ENCODE data around the gene ESPN. TPM values are rescaled to one million over a fixed set of nuclear protein-coding genes. Genes with fewer than 3 reads are reported as not detected.
"Not testable (repeated sequence)": the region's sequence is repeated elsewhere in the genome, so short reads cannot be mapped to it uniquely, and the experiment has no call there.

Gene ESPN
- total RNA-seq, 2 experiments from 2014 or later = 0.96 to 0.98 TPM

DNA sequence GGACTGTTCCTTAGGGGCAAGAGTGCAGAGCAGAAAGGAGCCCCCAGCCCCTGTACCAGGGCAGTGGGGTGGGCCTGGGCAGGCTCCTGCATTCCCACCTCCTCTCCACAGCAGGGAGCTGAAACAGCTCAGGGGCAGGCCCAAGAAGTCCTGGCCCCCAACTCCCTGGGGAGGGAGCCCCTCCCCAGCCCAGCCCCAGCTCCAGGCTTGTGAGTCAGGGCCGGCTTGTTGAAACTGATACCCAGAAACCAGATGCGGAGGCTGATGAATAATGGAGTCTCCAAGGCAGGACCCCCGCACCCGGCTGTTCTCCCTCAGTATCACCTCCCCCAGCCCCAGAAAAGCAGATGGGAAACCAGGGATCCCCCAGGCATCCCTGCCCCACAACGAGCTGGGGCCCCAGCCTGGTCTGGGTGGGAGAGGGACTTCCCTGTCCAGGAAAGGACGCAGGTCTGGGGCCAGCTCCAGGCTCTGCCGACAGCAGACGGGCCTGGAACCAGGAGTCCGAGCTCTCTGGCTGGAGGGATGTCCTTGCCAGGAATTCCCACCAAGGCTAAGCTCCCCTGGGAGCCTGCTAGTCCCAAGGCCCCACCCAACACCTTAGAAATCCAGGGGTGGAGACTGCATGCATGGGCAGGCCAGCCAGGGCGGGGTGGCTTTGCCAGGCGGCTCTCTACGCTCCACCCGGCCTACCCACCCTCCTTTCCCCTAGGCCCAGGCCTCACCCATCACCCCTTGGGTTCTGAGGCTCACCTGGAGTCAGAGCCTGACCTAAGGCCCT lies 64.2 kb downstream of the ESPN start:
- no peaks in the 10 kb centered on the region for H3K36me3 Mint-ChIP-seq (ENCODE audit: low read depth)
- H3K4me1 Mint-ChIP-seq = peaks cover 21% of the 10 kb centered on the region
- CTCF ChIA-PET = interaction anchor here (0.6 to 4.0 kb wide), 11 partner anchors 9 to 158 kb away, joined by 3 to 30 read pairs (median 4); partner anchors contain the start of genes NOL9 and TAS1R1
- H3K27ac Mint-ChIP-seq = no peak overlapping the region
- POLR2A ChIA-PET = interaction anchor here (0.8 to 1.0 kb wide), 4 partner anchors 29 to 113 kb away, joined by 3 to 6 read pairs (median 3); partner anchors contain the start of genes NOL9 and ZBTB48
- peaks cover 23% of the 10 kb centered on the region for H3K27me3 Mint-ChIP-seq
- DNase-seq = no peak
- H3K9me3 Mint-ChIP-seq = no peaks in the 10 kb centered on the region
- H3K4me3 Mint-ChIP-seq = no peak overlapping the region

DNA sequence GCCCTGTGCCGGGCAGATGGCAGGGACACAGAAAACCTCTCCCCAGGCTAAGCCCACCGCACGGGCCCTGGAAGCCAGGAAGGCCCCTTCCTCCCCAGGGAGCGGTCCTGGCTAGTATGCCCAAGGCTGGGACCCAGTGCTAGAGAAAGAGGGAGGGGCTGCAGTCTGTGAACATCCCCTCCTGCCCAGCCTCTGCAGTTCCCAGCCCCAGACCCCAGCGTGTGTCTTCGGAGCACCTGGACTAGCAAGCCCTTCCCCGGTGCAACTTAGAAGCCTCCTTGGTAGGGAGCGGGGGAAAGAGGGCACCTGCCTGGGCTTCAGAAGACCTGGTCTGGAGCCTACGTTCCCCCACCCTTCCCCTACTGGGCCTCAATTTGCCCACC lies 64.8 kb downstream of the ESPN start:
- H3K36me3 Mint-ChIP-seq (ENCODE audit: low read depth) = no peaks in the 10 kb centered on the region
- H3K4me3 Mint-ChIP-seq = no peak overlapping the region
- ChIA-PET CTCF (interaction anchor here (0.8 to 4.0 kb wide), 13 partner anchors 9 to 157 kb away, joined by 3 to 30 read pairs (median 3); partner anchors contain the start of genes NOL9 and TAS1R1), POLR2A (interaction anchor here (0.8 to 2.5 kb wide), 4 partner anchors 9 to 90 kb away, joined by 3 to 12 read pairs (median 5); partner anchors contain the start of genes NOL9, TAS1R1 and ZBTB48)
- H3K27ac Mint-ChIP-seq = no peak overlapping the region
- H3K27me3 Mint-ChIP-seq = peaks cover 17% of the 10 kb centered on the region
- no peak for DNase-seq
- peaks cover 21% of the 10 kb centered on the region for H3K4me1 Mint-ChIP-seq
- no peaks in the 10 kb centered on the region for H3K9me3 Mint-ChIP-seq

DNA sequence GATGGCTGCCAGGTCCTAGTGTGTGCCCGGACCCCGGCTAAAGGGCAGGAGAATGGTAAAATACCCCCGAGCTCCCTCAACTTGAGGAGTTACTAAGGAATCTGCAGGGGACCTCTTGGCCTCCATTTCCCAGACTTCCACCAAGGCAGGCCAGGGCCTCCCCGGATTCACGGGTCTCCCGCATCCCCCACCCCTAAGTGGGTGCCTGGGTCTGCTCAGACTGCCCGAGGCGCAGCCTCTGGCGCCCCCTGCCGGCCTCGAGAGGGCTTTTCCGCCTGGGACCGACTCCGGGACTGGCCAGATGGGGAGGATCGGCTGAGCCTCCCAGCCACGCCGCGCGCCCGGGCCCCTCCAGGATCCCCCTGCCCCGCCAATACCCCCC lies 65.2 kb downstream of the ESPN start:
- peak overlapping the region; percentile 71 for H3K4me3 Mint-ChIP-seq
- H3K27me3 Mint-ChIP-seq = peaks cover 13% of the 10 kb centered on the region

DNA sequence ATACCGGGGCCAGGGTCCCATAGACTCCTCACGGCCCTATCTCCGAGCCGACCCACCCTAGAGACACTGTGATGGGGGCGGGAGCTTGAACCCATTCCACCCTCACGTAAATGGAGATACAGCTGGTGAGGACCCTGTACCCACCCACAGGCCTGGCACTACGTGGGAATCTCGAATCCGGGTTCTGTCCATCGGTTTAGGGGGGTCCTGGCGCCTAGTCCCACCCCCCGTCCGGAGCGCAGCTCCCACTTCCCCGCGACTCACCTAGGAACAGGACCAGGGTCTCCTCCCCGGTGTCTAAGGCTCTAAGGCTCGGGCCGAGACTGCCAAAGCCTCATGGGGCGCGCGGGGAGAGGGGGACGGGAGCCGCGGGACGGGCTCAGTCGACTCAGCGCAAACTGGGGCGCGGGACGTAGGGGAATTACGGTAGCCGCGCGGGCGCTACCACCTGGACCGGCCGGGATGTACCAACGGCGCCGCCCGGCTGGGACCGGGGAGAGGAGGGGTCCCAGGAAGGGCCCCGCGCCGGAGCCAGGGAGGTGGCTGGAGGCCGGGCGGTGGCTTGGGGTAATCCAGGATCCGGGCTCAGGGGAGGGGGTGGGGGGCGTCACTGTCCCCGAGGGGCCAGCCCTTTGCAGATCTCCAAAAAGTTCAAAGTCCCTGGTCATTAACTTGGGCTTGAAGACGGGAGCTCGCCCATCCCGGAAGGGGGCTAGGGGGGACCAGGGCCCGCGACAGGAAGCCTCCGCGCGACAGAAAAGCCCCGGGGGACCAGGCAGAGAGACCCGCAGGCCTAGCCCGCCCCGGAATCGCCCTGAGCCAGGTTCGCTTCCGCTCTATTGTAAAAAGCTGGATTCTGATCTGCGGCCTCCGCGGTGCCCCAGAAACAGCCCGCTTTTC lies 65.9 kb downstream of the ESPN start:
- H3K27me3 Mint-ChIP-seq = peaks cover 12% of the 10 kb centered on the region
- peaks cover 20% of the 10 kb centered on the region for H3K4me1 Mint-ChIP-seq
- ChIA-PET POLR2A (interaction anchor here (0.8 to 2.5 kb wide), 13 partner anchors 9 to 295 kb away, joined by 3 to 13 read pairs (median 5); partner anchors contain the start of genes CAMTA1, KLHL21, NOL9 and TAS1R1), CTCF (interaction anchor here (0.6 to 4.0 kb wide), 25 partner anchors 8 to 244 kb away, joined by 3 to 30 read pairs (median 4); partner anchors contain the start of genes HES2, NOL9, TAS1R1 and TNFRSF25)
- no peaks in the 10 kb centered on the region for H3K9me3 Mint-ChIP-seq
- DNase-seq = peak; percentile 72
- peak overlapping the region; percentile 72 for H3K27ac Mint-ChIP-seq
- H3K36me3 Mint-ChIP-seq (ENCODE audit: low read depth) = no peaks in the 10 kb centered on the region
- peak overlapping the region; percentile 71 for H3K4me3 Mint-ChIP-seq

More for the DNA sequence above, 65.2 kb downstream of the ESPN start:
- no peaks in the 10 kb centered on the region for H3K9me3 Mint-ChIP-seq
- POLR2A ChIA-PET = interaction anchor here (1.3 to 2.5 kb wide), 7 partner anchors 10 to 157 kb away, joined by 3 to 13 read pairs (median 6); partner anchors contain the start of genes KLHL21, NOL9 and TAS1R1
- DNase-seq = peak; percentile 82
- H3K27ac Mint-ChIP-seq = peak overlapping the region; percentile 35
- CTCF ChIA-PET = interaction anchor here (0.7 to 4.0 kb wide), 20 partner anchors 9 to 243 kb away, joined by 3 to 30 read pairs (median 4); partner anchors contain the start of genes HES2, NOL9, TAS1R1 and TNFRSF25
- H3K4me1 Mint-ChIP-seq = peaks cover 20% of the 10 kb centered on the region
- H3K36me3 Mint-ChIP-seq (ENCODE audit: low read depth) = no peaks in the 10 kb centered on the region

DNA sequence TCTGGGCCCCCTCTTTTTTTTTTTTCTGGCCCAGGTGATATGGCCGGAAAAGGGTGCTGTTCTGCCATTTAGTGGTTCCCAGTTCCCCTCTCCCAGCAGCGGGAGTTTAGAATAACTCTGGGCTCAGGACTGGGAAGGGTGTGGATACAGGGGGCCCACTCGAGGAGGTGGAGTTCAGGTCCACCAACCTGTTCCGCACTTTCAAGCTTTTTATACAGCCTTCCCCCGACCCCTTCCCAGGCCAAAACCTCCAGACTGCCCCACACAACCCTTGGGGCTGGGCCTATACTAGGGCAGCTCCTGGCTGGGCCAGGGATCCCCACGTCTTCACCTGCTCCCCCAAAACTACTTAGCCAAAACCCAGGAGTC lies 66.5 kb downstream of the ESPN start:
- Mint-ChIP-seq H3K27me3 (peaks cover 16% of the 10 kb centered on the region), H3K4me1 (peaks cover 19% of the 10 kb centered on the region), H3K9me3 (no peaks in the 10 kb centered on the region), H3K4me3 (peak overlapping the region; percentile 71), H3K36me3 (ENCODE audit: low read depth) (no peaks in the 10 kb centered on the region), H3K27ac (peak overlapping the region; percentile 72)
- DNase-seq = no peak
- ChIA-PET CTCF (interaction anchor here (1.2 to 4.0 kb wide), 14 partner anchors 9 to 245 kb away, joined by 3 to 30 read pairs (median 6); partner anchors contain the start of genes HES2, NOL9, TAS1R1 and TNFRSF25), POLR2A (interaction anchor here (0.8 to 2.5 kb wide), 13 partner anchors 8 to 294 kb away, joined by 3 to 13 read pairs (median 5); partner anchors contain the start of genes CAMTA1, KLHL21, NOL9 and TAS1R1)

DNA sequence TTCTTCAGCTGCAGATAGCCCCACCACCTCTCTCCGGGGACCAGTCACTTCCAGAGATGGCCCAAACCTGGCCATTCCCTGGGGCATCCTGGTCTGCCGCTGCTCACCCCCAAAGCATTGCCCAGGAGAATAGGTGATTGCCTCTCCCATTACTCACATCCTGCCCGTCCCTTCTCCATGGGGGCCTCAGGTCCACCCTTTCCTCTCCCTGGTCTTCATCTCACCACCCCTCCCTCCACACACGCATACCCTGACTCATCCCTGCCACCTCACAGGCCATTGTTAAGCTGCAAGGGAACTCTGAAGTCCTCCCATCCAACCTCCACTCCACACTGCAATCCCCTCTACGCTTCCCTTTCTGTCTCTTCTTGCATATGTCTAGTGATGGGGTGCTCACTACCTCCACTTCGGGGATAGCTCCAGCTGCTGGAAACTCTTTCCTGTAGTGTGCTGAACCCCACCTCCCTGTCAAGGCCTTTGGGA lies 66.9 kb downstream of the ESPN start, which contains the start of gene PLEKHG5:
PLEKHG5 (minus strand) TSS at position 188 of the 483 bp plus-strand sequence. CDS start 14,096 bp downstream, outside the sequence.
- peaks cover 14% of the 10 kb centered on the region for H3K4me1 Mint-ChIP-seq
- POLR2A ChIA-PET = interaction anchor here (0.8 to 2.5 kb wide), 11 partner anchors 8 to 294 kb away, joined by 3 to 13 read pairs (median 6); partner anchors contain the start of genes CAMTA1, KLHL21, NOL9 and TAS1R1
- H3K27me3 Mint-ChIP-seq = peaks cover 16% of the 10 kb centered on the region
- CTCF ChIA-PET = interaction anchor here (1.4 to 4.0 kb wide), 10 partner anchors 9 to 245 kb away, joined by 3 to 30 read pairs (median 8); partner anchors contain the start of genes HES2, NOL9, TAS1R1 and ZBTB48
- H3K9me3 Mint-ChIP-seq = no peaks in the 10 kb centered on the region
- peak within 1 kb of the TSS; percentile 72 for H3K27ac Mint-ChIP-seq
- peak within 1 kb of the TSS; percentile 71 for H3K4me3 Mint-ChIP-seq
- no peaks in the 10 kb centered on the region for H3K36me3 Mint-ChIP-seq (ENCODE audit: low read depth)
- no peak for DNase-seq

DNA sequence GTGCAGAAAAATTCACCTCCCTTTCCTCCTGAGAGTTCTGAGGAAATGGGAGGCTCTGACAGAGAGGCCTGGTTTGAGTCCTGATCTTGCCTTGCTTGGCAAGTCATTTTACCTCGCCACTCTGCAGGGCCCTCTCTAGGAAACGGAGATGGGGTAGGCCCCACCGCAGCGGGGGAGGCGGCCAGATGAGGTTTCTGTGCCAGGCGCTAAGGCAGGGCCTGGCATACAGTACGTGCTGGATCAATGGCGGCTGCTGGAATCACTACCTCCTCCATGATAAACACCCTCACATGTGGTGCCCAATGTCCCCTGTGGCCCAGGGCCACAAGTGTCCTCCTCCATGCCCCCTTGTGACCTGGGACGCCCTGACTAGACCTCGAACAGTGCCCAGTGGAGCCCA lies 67.4 kb downstream of the ESPN start:
- DNase-seq = no peak
- H3K9me3 Mint-ChIP-seq = no peaks in the 10 kb centered on the region
- no peaks in the 10 kb centered on the region for H3K36me3 Mint-ChIP-seq (ENCODE audit: low read depth)
- H3K27ac Mint-ChIP-seq = no peak overlapping the region
- CTCF ChIA-PET = interaction anchor here (1.0 to 2.3 kb wide), 4 partner anchors 10 to 69 kb away, joined by 3 to 14 read pairs (median 4); no protein-coding TSS in a partner anchor
- H3K4me1 Mint-ChIP-seq = peaks cover 14% of the 10 kb centered on the region
- POLR2A ChIA-PET = interaction anchor here (0.9 to 2.5 kb wide), 4 partner anchors 62 to 108 kb away, joined by 3 to 12 read pairs (median 4); partner anchors contain the start of genes NOL9 and TAS1R1
- H3K4me3 Mint-ChIP-seq = peak overlapping the region; percentile 71
- H3K27me3 Mint-ChIP-seq = peaks cover 18% of the 10 kb centered on the region

DNA sequence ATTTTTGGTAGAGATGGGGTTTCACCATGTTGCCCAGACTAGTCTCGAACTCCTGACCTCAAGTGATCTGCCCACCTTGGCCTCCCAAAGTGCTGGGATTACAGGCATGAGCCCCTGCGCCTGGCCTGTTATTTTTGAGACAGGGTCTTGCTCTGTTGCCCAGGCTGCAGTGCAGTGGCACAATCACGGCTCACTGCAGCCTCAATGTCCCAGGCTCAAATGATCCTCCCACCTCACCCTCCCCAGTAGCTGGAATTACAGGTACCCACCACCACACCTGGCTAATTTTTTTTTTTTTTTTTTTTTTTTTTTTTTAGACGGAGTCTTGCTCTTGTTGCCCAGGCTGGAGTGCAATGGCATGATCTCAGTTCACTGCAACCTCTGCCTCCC lies 69.3 kb downstream of the ESPN start:
- POLR2A ChIA-PET; H3K9me3 Mint-ChIP-seq; H3K4me3 Mint-ChIP-seq; H3K36me3 Mint-ChIP-seq (ENCODE audit: low read depth); DNase-seq; H3K27ac Mint-ChIP-seq: not testable (repeated sequence)
- Mint-ChIP-seq H3K4me1 (peaks cover 21% of the 10 kb centered on the region), H3K27me3 (peaks cover 22% of the 10 kb centered on the region)
- CTCF ChIA-PET = interaction anchor here (0.6 to 1.9 kb wide), 3 partner anchors 56 to 354 kb away, joined by 3 to 5 read pairs (median 5); no protein-coding TSS in a partner anchor

DNA sequence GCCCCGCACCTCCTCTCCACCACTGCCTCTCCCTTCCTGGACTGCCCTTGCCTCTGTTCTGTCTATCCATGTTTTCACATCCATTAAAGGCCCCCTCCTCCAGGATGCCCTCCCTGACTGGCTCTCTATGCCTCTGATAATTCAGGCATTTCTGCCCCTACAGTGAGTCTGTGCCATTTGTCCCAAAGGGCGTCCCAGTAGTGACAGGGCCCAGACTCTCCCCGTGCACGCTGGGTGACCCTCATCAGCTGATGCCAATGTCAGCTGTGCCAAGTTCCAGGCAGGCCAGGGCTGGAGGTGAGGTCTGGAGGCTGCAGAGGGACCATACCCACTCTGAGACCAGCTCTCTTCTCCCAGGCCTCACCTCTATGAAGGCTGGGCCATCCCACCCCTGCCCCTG lies 70.1 kb downstream of the ESPN start:
- Mint-ChIP-seq H3K27me3 (peaks cover 22% of the 10 kb centered on the region), H3K36me3 (ENCODE audit: low read depth) (no peaks in the 10 kb centered on the region), H3K9me3 (no peaks in the 10 kb centered on the region), H3K4me3 (no peak overlapping the region), H3K27ac (no peak overlapping the region), H3K4me1 (peaks cover 21% of the 10 kb centered on the region)
- POLR2A ChIA-PET = interaction anchor here (1.1 kb wide), 1 partner anchor 51 kb away, joined by 3 read pairs; no protein-coding TSS in a partner anchor
- CTCF ChIA-PET = interaction anchor here (1.1 kb wide), 1 partner anchor 57 kb away, joined by 5 read pairs; no protein-coding TSS in a partner anchor
- no peak for DNase-seq

DNA sequence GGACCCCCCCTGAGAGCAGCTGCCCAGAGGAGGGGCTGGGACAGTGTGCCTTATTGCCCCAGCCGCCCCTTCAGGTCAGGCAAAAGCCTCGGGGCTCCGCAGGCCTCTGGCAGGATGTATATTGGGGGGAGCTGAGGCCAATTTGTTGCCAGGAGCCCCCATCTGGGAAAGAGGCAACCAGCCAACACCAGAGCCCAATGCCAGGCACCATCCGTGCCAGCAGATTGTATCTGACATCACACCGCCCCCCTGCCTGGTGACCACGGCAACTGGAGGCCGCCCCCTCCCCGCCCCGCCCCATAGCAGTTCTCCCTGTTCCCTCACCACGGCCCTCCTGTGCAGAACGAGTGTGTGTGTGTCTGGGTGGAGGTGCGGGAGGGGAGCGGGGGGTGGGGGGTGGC lies 70.5 kb downstream of the ESPN start:
- Mint-ChIP-seq H3K27ac (no peak overlapping the region), H3K36me3 (ENCODE audit: low read depth) (no peaks in the 10 kb centered on the region), H3K9me3 (no peaks in the 10 kb centered on the region), H3K4me3 (no peak overlapping the region), H3K4me1 (peaks cover 21% of the 10 kb centered on the region), H3K27me3 (peaks cover 22% of the 10 kb centered on the region)
- no peak for DNase-seq
- ChIA-PET CTCF (no interaction called here), POLR2A (interaction anchor here (1.1 kb wide), 1 partner anchor 50 kb away, joined by 3 read pairs; no protein-coding TSS in a partner anchor)

DNA sequence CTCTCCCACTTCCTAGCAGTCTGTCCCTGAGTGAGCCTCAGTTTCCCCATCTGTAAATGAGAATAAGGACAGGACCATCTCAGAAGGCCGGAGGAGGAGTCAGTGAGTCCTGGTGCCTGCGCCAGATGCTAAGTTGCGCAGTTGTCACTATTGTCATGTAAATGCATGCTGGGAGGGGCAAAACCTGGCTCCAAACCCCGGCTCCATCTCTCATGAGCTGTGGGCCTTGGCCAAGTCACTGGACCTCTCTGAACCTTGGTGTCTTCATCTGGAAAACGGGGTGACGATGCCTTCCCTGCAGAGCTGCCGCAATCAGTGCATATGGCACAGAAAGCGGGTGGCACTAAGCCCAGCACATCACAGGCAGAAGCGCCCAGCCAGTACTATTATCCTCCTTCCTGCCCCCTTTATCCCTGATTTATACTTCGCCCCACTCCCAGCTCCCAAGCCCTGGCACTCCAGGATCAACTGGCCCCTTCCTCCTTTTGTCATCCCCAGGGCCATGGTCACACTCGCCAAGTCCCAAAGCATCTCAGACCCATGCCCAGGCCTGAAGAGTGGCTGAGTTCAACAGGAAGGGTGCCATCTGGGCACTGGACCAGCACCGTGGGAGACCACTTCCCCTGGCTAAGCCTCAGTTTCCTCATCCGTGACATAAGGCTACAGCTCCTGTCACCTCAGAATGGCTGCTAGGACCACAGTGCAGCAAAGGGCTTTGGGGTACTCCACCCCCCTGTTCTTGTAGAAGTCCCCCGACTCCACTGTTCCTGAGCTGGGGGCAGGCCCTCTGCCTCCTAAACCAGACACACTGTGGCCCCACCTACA lies 71.2 kb downstream of the ESPN start:
- DNase-seq = no peak
- peaks cover 22% of the 10 kb centered on the region for H3K27me3 Mint-ChIP-seq
- no peak overlapping the region for H3K27ac Mint-ChIP-seq
- no peaks in the 10 kb centered on the region for H3K36me3 Mint-ChIP-seq (ENCODE audit: low read depth)
- ChIA-PET CTCF (no interaction called here), POLR2A (interaction anchor here (1.1 kb wide), 1 partner anchor 50 kb away, joined by 3 read pairs; no protein-coding TSS in a partner anchor)
- H3K9me3 Mint-ChIP-seq = no peaks in the 10 kb centered on the region
- peaks cover 21% of the 10 kb centered on the region for H3K4me1 Mint-ChIP-seq
- H3K4me3 Mint-ChIP-seq = no peak overlapping the region
